SKM-1 treated with dmso at 0.1 percent for 144 hours (cell line): Measurements from ENCODE around the gene TTC8.

Experiments used
- DNase-seq: peaks from one replicate; lab custom pipeline; 2025; ENCODE audit not compliant: unreplicated experiment; lab: John Stamatoyannopoulos, UW

Gene TTC8

DNA sequence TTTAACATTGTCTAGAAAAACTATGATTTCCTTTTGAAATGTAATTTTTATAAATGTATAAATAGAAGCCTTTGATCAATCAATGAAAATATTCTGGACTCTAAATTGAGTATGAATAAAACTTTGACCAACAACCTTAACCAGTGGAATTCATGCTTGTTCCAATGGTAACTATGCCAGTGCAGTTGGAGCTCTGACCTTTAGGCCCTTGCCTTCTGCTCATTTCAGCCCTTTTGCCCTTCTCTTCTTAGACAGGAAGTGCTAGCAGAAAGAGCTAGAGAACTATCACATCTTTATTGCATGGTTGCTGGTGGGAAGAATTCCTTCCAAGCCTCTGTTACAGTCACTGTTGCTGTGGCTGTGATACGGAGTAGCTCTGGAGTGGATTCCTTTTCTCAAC lies 39.7 kb downstream of the TTC8 start:
- no peak for DNase-seq

DNA sequence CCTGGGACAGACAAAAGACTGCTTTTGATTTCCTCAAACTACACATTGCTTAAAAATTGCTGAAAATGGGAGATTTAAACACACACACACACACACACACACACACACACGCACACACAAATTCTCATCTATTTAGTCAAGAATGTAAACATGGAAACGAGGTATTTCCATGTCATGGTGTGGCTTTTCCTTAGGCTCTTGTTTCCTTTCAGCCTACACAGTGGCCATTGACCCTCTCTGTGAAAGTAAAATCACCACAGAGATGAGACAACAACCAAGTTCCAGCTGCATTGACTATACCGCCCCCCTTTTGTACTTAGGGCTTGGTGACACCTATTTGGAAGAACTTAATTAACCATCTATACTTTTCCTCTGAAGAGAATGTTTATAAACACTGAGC lies 41.9 kb downstream of the TTC8 start:
- no peak for DNase-seq

DNA sequence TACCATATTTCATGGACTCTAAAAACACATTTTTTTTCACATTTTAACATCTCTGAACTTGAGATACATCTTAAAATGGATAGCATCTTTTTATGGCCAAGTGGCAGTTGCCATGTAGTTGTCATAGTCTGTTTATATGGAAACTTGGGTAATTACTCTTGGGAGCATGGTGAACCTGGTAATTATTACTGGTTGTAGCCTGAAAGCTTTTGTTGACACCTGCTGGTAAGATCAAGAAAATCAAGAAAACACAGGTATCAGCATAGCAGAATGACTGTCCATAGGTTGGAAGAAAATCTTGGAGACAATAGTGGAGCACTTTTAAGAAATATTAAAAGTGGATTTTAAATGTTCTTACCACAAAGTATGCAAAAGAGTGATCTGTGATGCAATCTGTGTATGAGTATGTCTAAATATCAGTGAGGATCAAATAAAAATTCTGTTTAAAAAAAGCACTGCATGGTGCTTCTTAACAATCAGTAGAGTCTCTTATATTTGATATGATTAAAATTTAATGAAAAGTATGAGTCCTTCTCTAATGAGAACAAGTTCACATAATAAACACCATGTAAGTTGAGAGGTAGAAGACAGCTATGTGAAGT lies 44.2 kb downstream of the TTC8 start:
- no peak for DNase-seq

DNA sequence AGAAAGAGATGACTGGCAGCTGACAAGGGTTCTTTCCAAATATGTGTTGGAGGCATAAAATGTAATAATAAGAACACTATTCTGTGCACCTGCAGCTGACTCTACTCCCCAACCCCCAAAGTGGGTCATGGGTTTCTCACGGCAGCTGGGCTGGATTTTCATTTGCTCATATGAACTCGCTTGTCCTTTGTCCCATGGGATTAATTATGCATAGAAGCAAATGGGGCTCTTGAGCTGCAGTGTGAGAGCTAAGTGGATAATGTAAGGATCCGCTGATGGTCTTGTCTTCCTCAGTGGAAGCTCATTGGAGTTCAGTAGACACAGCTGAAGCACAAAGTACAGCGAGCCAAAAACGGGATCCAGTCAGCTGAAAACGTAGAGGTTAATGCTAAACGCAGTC lies 46.3 kb downstream of the TTC8 start:
- no peak for DNase-seq

DNA sequence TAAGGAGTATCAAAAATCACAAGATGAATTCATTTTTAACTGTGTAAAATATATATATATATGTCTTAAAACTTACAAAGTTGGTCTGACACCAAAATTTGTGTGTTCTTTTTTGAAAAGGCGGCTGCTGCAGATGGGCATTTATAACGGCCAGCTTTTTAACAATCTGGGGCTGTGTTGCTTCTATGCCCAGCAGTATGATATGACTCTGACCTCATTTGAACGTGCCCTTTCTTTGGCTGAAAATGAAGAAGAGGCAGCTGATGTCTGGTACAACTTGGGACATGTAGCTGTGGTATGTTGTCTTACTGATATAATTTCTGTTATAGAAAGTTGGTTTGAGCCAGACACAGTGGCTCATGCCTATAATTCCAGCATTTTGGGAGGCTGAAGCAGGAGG lies 47.0 kb downstream of the TTC8 start:
- DNase-seq = no peak

DNA sequence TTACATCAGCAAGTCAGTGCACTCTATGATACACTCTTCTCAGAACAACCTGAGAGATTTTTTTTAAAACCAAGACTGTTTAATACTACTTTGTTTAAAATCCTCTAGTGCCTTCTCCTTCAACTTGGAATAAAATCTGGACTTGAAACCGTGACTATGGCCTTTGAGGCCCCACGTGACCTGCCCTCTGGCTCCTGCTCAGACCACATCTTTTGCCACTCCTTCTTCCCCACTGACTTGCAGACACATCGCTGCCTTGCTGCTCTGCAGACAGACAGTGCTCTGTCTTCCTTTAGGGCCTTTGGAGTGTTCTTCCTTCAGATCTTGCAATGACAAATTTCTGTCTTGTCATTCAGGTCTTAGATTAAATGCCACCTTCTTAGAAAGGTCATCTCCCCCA lies 48.5 kb downstream of the TTC8 start:
- no peak for DNase-seq

DNA sequence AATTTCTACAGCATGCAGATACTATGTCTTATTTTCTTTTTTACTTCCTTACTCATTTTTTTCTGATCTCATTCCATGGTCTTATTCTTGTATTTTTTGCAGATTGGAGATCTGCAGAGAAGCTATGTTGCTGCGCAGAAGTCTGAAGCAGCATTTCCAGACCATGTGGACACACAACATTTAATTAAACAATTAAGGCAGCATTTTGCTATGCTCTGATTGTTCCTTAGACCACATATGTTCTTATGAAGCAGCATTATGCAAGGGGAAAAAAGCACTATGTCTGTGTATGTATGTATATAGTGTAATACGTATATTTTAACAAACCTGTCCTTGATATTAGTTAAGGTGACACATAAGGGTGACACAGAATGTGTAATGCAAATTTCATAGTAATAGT lies 52.7 kb downstream of the TTC8 start:
- DNase-seq = no peak

DNA sequence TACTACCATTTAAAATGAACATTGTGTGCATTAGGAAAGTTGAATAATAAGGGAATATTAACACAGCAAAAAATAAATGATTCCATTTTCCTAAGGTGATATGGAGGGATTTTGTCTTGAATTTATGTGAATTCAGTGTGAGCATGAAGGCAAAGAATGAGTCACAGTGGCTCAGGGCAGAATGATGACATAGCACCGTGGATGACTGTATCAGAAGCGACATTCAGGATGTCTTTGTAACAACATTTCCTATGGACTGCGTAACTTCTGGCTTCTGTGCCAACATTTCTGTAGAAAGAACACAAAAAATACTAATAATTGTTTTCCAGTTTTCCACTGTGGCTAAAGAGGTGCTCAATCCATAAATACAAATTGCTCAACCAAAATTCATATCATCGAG lies 54.6 kb downstream of the TTC8 start:
- DNase-seq = no peak

DNA sequence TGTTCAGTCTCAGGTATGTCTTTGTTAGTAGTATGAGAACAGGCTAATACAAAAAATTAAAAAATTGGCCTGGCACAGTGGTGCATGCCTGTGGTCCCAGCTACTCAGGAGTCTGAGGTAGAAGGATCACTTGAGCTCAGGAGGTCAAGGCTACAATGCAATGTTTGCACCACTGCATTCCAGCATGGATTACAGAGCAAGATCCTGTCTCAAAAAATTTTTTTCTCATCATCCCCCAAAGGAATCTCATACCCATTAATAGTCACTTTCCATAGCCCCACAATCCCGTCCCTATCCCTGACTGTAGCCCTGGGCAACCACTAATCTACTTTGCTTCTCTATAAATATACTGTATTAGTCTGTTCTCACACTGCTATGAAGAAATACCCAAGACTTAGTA lies 57.8 kb downstream of the TTC8 start:
- no peak for DNase-seq

DNA sequence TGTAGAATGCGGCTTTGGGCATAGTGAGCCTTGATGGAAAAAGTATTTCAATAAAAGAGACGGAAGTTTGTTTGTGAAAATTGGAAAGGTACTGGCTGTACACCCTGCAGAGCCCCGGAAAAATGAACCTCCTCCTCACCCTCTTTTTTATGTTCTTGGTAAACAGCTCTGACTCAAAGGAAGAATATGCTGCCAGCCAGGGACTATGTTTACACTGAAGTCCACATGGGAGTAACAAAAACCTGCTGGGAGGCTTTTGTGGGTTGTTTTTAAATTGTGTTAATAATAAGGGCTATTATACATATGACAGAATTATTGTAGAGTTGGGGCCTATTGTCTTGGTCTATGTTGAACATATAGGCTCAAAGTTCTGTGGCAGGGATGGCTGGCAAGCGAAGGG lies 70.7 kb downstream of the TTC8 start:
- no peak for DNase-seq

DNA sequence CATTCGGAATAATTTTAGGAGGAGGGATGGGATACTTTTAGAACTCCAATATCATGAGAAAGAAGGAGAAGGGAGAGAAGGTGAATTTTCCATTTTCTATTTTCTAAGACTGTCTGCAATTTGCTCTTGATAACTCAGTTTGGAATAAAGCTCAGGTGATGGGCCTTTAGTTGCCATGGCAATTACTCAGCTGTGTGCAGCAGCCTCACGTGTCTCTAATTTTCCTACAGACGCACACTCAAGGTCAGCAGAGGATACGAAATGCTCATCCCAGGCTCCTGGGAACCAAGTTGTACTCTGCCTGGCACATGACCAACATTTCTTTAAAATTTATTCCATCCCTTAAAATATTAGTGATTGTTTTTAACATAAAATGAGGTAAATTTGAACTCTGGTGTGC lies 76.7 kb downstream of the TTC8 start:
- DNase-seq = no peak

DNA sequence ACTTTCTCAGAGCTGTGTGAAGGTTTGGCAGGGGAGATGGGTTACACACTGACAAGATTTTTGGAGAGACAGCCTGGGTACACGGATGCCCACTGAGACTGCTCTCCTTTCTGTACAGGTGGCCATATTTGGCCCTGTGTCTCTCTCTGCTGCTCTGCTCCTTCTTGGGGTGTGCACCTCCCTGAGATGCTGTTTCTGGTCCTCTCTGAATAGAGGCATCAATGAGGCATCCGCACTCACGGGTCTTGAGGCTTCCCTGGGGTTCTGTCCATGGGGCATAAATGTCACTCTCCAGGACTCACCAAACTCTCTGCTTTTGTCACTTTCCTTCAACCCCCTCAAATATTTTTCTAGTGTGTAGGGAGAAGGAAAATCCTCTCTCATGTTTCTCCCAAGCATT lies 77.5 kb downstream of the TTC8 start:
- no peak for DNase-seq

DNA sequence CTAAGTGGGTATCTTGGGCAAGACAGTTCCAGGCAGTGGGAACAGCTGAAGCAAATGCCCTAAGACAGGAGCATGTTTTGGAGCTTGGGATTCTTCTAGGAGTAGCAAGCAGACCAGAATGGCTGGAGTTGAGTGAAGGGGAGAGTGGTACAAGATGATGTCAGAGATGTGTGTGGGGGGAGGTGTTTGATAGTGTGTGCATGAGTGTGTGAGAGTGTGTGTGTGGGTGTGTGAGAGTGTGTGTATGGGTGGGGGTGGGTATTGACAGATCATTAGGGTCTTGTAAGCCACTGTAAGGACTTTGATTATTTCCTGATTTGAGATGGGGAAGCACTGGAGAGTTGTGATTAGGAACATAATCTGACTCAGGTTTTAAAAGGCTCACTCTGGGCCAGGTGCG lies 78.4 kb downstream of the TTC8 start:
- no peak for DNase-seq

DNA sequence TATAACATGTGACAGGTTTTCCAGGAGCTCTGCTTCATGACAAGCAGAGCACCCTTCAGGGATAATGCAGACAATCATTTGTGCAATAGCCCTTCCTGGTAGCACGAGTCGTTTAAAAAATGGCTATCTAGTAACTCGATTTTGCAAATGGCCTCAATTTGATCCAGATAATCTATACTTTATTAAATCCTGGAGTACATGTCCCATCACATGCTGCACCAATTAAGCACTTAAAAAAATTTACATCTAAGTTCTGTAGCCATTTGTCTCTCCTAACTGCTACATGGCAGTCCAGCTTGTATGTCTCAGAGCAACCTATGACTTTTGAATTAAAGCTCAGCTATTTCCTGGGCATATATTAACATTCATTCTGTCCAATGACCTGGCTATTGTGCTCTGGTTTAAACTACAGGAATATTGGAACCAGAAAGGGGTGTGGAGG lies 79.8 kb downstream of the TTC8 start:
- no peak for DNase-seq

DNA sequence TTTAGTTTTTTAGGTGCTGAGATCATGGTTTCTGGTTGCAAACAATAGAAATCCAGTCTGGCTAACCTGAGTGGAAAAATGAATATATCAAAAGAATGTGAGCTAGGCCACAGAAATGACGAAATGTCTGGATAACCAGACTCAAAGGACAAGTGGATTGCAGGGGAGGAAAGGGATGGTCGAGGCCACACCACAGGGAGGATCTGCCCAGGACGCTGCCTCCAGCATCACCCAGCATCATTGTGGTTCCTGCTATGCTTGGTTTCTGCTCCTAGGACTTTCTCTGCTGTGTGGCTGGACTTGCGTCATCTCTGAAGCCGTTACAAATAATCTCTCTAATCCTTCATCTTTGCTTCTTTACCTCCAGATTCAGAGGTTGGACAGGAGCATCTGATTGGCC lies 80.4 kb downstream of the TTC8 start:
- no peak for DNase-seq

DNA sequence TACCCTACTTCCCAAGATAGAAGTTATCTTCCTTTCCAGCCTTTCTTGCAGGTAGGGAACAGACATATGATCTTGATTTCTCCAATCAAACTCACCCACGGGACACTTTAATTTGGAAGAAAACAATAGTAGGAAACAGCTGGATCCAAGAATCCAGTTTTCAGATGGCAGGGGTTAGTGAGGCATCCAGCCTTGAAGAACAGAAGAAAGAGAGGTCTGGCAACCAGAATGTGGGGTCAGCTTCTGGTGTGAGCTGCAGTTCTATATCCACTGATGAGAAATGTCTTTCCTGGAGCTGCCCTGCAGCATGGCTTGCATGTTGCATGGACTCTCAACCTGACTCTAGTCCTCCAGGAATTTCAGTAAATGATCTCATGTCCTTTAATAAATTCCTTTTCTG lies 83.8 kb downstream of the TTC8 start:
- no peak for DNase-seq

DNA sequence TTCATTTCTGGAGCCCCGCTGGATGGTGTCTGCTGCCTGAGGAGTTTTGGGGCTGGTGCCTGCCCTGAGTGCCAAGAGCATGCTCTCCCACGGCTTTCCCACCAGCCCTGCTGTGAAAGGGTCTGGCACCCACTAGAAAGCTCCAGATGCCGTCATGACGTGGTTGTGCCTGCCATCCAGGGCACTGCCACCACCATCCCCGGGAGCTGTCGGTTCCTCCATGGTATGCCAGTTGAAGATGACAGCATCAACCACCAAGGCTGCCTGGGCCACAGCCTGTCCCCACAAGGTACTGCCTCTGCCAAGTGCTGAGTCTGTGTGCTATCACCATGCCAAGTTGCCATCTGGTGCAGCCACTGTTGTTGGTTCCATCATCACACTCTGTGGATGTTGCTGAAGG lies 85.9 kb downstream of the TTC8 start:
- no peak for DNase-seq

DNA sequence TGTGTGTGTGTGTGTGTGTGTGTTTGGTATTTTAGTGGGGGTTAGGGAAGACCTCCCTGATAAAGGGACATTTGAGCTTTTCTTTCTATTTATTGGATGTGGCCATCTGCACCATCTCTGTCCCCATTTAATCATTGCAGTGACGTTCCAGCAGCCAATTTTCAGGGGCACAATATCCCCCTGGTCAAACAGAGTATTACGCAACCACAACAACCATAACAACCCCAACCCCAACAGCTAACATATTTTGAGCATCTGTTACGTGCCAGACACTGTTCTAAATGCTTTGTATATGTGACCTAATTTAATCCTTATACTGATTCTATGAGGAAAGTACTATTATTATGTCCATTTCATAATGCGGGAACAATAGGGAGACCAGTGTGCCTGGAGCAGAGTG lies 87.4 kb downstream of the TTC8 start:
- no peak for DNase-seq

DNA sequence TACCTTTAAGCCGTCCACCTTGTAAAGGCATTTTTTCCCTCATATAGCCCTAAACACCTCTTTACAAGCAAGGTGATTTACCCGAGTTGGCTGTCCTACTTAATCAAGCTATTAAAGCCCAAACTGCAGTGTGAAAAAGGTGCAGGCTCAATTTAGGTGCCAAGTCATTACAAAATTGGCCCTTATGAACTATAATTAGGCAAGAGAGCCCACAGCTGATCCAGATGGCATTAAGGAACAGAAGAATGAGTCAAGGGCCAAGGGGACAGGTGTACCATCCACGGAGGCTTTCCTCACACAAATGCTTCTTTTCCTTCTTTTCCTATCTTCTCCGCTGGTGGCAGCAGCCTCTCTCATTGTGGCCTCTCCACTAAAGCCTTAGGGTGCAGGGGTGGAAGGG lies 90.5 kb downstream of the TTC8 start:
- DNase-seq = no peak

DNA sequence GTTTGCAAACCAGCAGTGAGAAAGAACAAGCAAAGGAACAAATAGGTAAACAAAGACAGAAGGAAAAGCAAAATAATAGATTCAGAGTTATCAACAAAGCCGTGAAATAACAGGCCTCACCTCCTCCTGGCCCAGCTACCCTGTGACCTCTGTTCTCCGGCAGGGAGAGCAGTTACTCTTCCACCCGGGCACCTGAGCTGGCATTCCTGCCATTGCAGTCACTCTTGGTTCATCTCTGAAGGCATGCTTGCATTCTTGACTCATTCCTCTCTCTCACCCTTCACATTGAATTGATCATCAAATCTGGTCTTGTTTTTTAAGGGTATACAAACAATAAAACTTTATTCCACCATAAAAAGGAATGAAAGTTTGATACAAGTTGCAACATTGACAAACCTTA lies 95.1 kb downstream of the TTC8 start:
- DNase-seq = no peak
